22Rv1 (cell line): Measurements from ENCODE around the gene UBE2O.

Experiments
- H3K27ac ChIP-seq: fragments of 450-650 bp; 2 replicates; pipeline ENCODE4 v1.5.1; 2017
- CTCF ChIP-seq: fragments of 450-650 bp; IDR thresholded peaks from 2 replicates; pipeline ENCODE4 v1.5.1; 2017; ENCODE audit warnings: mild to moderate bottlenecking
- ZFX ChIP-seq: fragments of 450-650 bp; IDR thresholded peaks from 2 replicates; pipeline ENCODE4 v1.6.1; 2017; ENCODE audit warnings: antibody characterized with exemption, borderline replicate concordance

The UBE2O gene

GRCh38 chr17:76481071-76481655 is 28.2 kb upstream of the UBE2O start:
- H3K27ac ChIP-seq: no peak overlapping the region
- TF ChIP-seq CTCF: no peak
- no peak for TF ChIP-seq ZFX

- TF ChIP-seq ZFX: no peak
- no peak for TF ChIP-seq CTCF
- no peak overlapping the region for H3K27ac ChIP-seq
These were observed 27.7 kb upstream of the UBE2O start for GRCh38 chr17:76480632-76481031.

- no peak overlapping the region for H3K27ac ChIP-seq
- TF ChIP-seq ZFX: no peak
- no peak for TF ChIP-seq CTCF
These were observed 26.6 kb upstream of the UBE2O start for GRCh38 chr17:76479515-76480060.

GRCh38 chr17:76478730-76479514 is 26.0 kb upstream of the UBE2O start:
- H3K27ac ChIP-seq: no peak overlapping the region
- TF ChIP-seq ZFX: no peak
- no peak for TF ChIP-seq CTCF

GRCh38 chr17:76478097-76478496 is 25.1 kb upstream of the UBE2O start:
- H3K27ac ChIP-seq: no peak overlapping the region
- TF ChIP-seq ZFX (no peak), CTCF (no peak)

GRCh38 chr17:76477576-76477975 is 24.6 kb upstream of the UBE2O start:
- H3K27ac ChIP-seq: no peak overlapping the region
- TF ChIP-seq ZFX: no peak
- TF ChIP-seq CTCF: no peak

- no peak overlapping the region for H3K27ac ChIP-seq
- TF ChIP-seq CTCF: no peak
These were observed 23.8 kb upstream of the UBE2O start for GRCh38 chr17:76476736-76477135.
